ENCODE results near the gene TNK1.

Gene TNK1

DNA sequence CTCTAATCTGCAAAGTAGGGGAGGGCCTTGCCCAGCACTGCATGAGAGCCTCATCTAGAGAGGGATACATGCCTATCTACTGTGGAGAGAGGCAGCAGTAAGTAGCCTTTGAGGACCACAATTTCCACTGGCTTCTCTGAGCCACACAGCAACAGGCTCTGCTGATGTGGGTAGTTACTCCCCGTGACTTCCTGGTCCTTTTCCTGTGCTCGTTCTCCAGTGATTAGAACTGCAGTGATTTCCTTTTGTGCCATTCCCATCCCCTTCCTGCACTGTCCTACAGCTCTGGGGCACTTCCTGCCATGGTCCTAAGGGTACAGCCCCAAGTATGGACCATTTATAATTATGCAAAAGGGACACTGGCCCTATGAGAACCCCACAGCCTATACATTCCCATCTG, 10.4 kb downstream of the TNK1 start:
- DNase-seq (ENCODE audit: low spot score) = no peak

DNA sequence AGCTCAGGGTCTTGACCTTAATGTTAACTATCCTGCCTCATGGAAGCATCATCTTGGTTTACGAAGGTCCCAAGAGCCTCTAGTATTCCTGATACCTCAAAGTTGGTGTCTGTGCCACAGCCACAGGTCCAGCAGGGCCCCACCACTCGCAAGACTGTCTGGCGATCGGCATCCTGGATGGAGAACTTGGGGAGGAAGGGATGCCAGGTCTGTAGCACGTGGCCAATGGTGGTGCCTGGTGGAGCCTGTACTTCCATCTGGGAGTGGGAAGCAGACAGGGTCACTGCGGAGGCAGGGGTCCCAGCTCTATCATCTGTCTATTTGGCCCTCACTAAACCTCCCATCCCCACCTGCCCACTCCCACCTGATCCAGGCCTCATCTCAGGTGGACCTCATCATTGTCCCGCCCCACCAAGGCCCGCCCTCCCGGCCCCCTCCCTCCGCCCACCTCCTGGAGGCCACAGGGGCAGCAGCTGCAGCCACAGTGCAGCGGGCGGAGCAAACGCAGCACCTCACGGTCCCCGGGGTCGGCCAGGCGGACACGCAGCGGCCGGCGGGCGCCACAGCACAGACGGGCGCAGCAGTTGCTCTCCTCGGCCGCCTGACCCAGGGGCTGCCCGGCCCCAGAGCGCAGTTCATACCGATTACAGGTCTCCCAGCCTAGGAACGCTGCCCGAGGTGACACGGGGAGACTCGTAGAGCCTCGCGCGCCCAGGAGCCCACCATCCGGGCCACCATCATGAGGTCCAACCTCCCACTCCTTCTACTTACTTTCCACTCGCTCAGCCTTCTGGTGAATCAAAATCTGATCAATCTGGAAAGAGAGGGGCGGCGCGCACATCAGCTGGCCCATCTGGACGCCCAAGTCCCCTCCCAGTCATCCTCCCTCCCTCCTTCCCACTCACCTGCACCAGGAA, 12.1 kb downstream of the TNK1 start:
- DNase-seq (ENCODE audit: low spot score) = no peak

DNA sequence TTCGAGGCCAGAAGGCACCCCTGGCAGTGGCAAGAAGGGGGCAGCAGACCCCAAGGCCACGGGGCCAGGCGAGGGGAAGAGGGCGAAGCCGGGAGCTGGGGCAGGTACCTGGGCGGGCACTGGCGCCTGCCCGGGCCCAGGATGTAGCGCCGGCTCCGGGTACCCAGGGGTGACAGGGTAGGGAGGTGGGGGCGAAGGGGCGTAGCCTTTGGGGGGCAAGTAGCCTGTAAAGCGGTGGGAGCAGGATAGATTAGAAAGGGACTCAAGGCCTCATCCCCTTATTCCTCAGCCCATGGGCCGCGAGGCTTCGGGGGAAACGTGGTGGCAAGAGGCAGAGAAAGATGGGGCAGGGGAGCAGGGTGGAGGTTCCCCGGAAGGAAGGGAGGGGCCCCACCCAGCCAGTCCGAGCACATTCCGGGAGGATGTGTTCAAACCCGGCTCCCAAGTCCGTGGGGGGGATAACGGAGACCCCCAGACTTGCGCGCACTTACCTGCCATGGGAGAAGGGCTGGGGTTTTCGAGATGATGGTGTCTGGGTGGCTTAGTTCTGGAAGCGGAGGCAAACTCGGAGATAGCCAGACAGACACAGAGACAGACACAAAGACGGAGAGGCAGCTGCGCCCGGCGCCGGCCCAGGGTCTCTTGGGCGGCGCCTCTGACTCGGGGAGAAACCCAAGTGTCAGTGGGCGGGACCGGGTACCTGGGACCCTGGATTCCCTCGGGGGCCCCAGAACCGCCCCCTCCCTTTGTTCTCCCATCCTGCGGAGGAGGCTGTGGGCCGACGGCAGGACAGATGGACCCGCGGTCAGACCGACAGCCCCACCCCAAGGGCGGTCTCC, 12.9 kb downstream of the TNK1 start:
- no peak for DNase-seq (ENCODE audit: low spot score)

- peak; percentile 86 for DNase-seq (ENCODE audit: low spot score)
Measured at GRCh38 chr17:7394452-7395191, 13.7 kb downstream of the TNK1 start, which contains the start of gene PLSCR3. TSS of gene PLSCR3 (minus strand) at chr17:7394525. CDS start at chr17:7394110, 415 bp downstream.

GRCh38 chr17:7396147-7396546, 15.3 kb downstream of the TNK1 start:
- no peak for DNase-seq (ENCODE audit: low spot score)

- no peak for DNase-seq (ENCODE audit: low spot score)
Measured at GRCh38 chr17:7398612-7399011, 17.7 kb downstream of the TNK1 start.

GRCh38 chr17:7403043-7403726, 22.3 kb downstream of the TNK1 start:
- DNase-seq (ENCODE audit: low spot score) = no peak

- no peak for DNase-seq (ENCODE audit: low spot score)
Measured at GRCh38 chr17:7403727-7403976, 22.8 kb downstream of the TNK1 start.

DNA sequence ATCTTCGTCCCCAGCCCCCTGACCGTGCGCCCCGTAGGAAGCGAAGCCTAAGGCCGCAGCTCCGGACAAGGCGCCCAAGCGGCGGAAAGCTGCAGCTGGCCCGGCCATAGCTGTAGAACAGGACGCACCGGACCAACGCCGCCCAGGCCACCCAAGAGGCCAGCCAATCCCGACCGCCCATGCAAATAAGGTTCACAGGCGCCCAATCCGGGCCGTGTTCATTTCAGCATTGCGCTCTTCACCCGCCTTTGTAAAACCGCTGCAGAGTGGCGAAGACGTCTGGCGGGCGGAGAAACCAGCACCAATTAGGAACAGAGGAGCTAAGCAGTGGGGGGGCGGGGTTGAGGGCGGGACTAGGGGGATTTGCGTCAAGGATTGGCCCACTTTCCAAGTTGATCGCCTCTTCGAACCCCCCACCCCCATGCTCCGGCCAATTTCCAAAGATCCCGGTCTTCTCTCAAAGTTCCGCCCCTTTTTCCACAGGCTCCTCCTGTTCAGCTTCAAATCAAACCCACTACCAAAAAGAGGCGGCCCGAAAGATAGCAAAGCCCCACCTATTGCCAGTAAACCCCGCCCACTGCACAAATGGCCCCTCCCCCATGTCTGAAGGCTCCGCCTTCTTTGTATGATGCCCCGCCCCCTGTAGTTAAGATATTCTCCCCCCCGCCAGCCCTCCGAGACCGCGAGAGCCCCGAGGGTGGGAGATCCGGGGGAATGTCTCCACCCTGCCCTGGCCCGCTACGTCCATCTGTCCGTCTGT, 23.3 kb downstream of the TNK1 start, which contains the start of gene TMEM256:
Gene TMEM256, minus strand, starts transcription at position 121 of the 760 bp plus-strand sequence. Its CDS starts 13 bp downstream, at position 108.
- peak; percentile 100 for DNase-seq (ENCODE audit: low spot score)

DNA sequence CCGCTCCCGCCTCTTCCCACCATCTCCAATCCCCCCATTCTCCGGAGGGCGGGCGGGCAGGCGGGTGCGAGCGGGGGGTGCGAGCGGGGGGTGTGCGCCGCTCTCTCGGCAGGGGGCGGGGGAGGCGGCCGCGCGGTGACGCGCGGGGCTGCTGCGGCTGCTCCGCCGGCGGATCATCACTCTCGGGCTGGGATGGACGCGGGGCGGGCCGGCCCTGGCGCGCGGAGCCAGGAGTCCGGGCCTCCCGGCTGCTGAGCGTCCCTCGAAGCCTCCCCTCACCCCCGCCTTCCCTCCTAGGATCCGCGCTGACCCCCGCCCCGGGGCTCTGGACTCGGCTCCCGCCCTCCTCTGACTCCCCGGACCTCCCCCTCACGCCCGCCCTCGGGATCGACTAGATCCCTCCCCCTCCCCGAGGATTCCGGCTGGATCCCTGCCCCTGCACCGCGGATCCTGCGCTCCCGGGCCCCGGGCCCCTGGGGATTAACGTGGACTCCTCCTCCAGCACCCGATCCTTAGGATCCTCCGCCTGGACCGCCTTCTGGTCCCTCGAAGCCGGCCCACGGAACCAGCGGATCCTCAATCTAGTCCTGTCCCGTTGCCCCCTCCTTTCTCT, 24.0 kb downstream of the TNK1 start:
- DNase-seq (ENCODE audit: low spot score) = no peak

GRCh38 chr17:7405350-7406234, 24.7 kb downstream of the TNK1 start:
- peak; percentile 57 for DNase-seq (ENCODE audit: low spot score)

DNA sequence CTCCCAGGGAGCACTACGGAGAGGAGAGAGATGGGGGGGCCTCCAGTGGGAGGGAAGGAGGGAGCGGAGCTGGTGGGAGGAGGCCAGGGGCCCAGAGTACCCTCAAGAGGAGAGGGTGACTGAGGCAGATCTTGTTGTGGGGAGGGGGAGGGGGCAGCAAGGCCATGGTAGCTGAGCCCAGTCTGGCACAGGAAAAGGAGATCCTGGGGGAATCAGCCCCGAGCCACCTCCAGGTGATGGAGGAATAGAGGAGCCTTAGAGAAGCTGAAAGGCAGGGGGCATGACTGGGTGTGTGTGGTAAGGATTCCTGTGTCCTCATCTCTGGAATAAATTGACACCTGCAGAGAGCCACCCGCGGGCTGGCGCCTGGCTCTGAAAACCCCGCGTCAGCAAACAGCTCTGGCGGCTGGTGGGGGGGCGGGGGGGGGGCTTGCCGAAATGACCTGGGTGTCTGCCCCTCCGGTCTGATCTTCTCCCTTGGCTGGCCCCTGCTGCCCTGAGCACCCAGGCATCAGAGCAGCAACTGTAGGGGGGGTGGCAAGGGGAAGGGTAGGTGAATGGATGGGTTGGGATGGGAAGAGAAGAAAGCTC, 25.4 kb downstream of the TNK1 start:
- DNase-seq (ENCODE audit: low spot score) = no peak

GRCh38 chr17:7407082-7407481, 26.2 kb downstream of the TNK1 start:
- DNase-seq (ENCODE audit: low spot score) = no peak

- DNase-seq (ENCODE audit: low spot score) = no peak
Measured at GRCh38 chr17:7407485-7408251, 26.8 kb downstream of the TNK1 start, which contains the start of gene NLGN2. TSS of gene NLGN2 (plus strand) at chr17:7407845. CDS start at chr17:7408256, 411 bp downstream.

GRCh38 chr17:7408252-7408727, 27.4 kb downstream of the TNK1 start:
- no peak for DNase-seq (ENCODE audit: low spot score)

DNA sequence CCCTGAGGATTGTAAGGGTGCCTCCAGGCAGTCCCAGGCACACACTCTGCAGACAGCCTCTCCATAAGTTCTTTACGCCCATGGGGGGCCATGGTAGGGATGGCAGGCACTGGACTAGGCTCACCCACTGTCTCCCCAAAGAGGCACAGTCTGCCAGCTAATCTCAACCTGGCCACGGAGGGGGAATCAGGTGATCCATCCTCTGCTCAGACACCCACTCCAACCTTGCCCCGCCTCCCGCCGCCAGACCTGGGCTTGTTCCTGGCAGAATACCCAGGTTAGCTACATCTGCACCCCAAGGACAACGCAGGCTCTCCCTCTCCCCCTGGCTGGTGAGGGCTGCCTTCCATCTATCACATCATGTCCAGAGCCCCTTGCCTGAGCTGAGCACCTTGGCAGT, 28.0 kb downstream of the TNK1 start:
- DNase-seq (ENCODE audit: low spot score) = no peak

GRCh38 chr17:7409716-7410115, 28.8 kb downstream of the TNK1 start:
- no peak for DNase-seq (ENCODE audit: low spot score)
